GM23248 (cell line): ENCODE data around the gene ATP8B2.

Experiments used
- EZH2 ChIP-seq: fragments of 200-600 bp; sonication (generic); IDR thresholded peaks from 2 replicates; pipeline ENCODE4 v1.6.1; 2018; ENCODE audit warnings: antibody characterized with exemption, mild to moderate bottlenecking; ENCODE audit not compliant: insufficient read depth, poor library complexity, severe bottlenecking
- EZH2phosphoT487 ChIP-seq: fragments of 200-600 bp; sonication (generic); IDR thresholded peaks from 2 replicates; pipeline ENCODE4 v1.6.1; 2018; ENCODE audit warnings: antibody characterized with exemption, moderate library complexity, mild to moderate bottlenecking, low read depth; ENCODE audit not compliant: insufficient read depth

GRCh38 chr1:154306151-154306550 is 19.2 kb upstream of the ATP8B2 start:
- no peak for TF ChIP-seq EZH2phosphoT487
- TF ChIP-seq EZH2, result no peak
